NOMO-1 treated with DMSO at 0.1 percent for 48 hours (cell line): ENCODE results near the gene VMP1.
"Not testable (repeated sequence)": the region's sequence is repeated elsewhere in the genome, so short reads cannot be mapped to it uniquely, and the experiment has no call there.

Experiments
- DNase-seq: peaks from one replicate; lab custom pipeline; 2025; ENCODE audit not compliant: unreplicated experiment; lab: John Stamatoyannopoulos, UW

VMP1 gene

DNA sequence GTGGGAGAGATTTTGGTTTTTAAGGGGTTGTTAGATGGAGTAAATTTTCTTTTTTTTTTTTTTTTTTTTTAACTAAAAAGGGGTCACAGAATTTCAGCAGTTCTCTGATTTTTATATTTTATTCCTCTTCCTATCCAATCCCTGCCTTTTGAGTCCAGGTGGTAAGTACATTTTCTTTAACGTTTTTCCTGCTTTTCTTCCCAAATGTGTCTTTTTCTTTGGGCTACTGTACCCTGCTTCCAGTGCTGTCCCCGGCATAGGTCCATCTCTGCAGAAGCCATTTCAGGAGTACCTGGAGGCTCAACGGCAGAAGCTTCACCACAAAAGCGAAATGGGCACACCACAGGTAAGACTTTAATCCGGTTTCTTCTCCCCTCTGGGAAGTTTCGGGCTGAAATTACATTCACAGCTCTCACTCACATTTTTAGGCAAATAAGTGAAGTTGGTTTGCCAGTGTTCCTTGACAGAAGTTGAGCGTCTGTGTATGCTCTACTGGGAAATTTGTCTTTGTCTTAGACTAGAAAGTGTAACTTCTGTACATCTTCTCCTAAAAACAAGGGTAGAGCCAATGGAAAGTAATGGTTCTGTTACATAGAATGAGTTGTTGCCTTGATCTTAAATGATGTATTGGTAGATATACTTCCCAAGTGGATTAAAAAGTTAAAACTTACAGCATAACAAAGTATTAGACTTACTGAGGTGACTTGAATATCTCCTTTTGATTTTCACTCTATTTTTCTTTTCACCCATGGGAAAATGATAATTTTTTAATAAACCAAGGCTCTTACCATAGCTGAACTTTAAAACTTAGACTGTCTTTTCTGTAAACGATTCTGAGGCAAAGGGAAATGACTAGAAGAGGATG is 130.8 kb downstream of the VMP1 start:
- no peak for DNase-seq

DNA sequence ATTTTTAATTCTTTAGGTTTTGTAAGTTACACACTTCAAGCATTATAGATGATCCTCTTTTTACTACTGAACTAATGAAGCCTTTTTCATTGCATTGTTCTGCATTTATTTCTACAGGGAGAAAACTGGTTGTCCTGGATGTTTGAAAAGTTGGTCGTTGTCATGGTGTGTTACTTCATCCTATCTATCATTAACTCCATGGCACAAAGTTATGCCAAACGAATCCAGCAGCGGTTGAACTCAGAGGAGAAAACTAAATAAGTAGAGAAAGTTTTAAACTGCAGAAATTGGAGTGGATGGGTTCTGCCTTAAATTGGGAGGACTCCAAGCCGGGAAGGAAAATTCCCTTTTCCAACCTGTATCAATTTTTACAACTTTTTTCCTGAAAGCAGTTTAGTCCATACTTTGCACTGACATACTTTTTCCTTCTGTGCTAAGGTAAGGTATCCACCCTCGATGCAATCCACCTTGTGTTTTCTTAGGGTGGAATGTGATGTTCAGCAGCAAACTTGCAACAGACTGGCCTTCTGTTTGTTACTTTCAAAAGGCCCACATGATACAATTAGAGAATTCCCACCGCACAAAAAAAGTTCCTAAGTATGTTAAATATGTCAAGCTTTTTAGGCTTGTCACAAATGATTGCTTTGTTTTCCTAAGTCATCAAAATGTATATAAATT is 132.3 kb downstream of the VMP1 start:
- no peak for DNase-seq

DNA sequence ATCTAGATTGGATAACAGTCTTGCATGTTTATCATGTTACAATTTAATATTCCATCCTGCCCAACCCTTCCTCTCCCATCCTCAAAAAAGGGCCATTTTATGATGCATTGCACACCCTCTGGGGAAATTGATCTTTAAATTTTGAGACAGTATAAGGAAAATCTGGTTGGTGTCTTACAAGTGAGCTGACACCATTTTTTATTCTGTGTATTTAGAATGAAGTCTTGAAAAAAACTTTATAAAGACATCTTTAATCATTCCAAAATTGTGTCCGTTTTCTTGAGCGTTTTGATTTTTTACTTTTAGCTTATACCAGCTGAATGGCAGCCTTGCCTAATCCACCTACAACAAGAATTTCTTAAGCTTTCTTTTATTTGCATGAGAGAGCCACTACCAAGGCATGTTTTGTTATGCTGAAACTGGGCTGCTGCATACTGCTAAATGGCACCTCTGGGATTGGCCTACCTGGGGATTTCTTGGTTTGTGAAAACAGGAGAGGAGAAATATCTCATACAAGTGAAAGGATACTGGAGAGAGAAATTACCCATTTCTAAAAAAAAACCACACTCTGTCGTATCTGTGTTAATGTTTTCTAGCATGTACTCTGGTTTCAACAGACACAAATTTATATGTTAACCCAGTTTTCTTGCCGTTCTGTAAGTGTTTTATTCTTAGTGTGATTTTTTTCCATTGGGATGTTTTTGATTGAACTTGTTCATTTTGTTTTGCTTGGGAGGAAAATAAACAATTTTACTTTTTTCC is 133.1 kb downstream of the VMP1 start:
- DNase-seq, result no peak

DNA sequence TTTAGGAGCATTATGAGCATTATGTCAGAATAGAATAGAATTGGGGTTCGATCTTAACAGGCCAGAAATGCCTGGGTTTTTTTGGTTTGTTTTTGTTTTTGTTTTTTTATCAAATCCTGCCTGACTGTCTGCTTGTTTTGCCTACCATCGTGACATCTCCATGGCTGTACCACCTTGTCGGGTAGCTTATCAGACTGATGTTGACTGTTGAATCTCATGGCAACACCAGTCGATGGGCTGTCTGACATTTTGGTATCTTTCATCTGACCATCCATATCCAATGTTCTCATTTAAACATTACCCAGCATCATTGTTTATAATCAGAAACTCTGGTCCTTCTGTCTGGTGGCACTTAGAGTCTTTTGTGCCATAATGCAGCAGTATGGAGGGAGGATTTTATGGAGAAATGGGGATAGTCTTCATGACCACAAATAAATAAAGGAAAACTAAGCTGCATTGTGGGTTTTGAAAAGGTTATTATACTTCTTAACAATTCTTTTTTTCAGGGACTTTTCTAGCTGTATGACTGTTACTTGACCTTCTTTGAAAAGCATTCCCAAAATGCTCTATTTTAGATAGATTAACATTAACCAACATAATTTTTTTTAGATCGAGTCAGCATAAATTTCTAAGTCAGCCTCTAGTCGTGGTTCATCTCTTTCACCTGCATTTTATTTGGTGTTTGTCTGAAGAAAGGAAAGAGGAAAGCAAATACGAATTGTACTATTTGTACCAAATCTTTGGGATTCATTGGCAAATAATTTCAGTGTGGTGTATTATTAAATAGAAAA is 133.8 kb downstream of the VMP1 start:
- not testable (repeated sequence) for DNase-seq

GRCh38 chr17:59841882-59842263 is 134.4 kb downstream of the VMP1 start:
- DNase-seq, result not testable (repeated sequence)

GRCh38 chr17:59842901-59843652 is 135.6 kb downstream of the VMP1 start:
- DNase-seq, result no peak

DNA sequence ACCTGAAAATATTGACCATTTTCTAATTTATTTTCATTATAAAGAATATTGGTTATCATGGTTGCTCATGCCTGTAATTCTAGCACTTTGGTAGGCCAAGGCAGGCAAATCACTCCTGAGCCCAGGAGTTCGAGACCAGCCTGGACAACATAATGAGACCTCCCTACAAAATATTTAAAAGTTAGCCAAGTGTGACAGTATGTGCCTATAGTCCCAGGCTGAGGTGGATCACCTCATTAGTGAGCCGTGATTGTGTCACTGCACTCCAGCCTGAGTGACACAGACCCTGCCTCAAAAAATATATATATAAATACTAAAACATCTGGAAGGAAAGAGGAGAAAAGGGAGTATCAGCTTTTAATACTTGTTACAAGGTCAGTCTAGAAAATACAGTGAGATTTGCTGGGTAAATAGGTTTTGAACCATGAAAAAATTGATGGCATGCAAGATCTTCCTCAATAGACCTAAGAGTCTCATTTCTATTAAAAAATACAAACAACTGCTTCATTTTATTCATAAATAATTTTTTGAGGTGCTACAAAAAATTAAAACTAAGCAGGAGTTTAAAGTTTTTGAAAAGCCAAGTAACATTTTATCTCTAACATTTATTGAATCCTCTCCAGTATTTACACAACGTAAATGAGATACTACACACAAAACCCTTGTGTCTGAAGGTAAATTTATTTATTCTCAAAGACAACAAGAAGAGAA is 137.6 kb downstream of the VMP1 start:
- no peak for DNase-seq

GRCh38 chr17:59845595-59846393 is 138.3 kb downstream of the VMP1 start:
- no peak for DNase-seq

- DNase-seq, result peak; percentile 26
Measured at GRCh38 chr17:59846394-59847165, 139.1 kb downstream of the VMP1 start.

- DNase-seq, result no peak
Measured at GRCh38 chr17:59848385-59848668, 140.9 kb downstream of the VMP1 start.

- peak; percentile 80 for DNase-seq
Measured at GRCh38 chr17:59848778-59849177, 141.3 kb downstream of the VMP1 start.

DNA sequence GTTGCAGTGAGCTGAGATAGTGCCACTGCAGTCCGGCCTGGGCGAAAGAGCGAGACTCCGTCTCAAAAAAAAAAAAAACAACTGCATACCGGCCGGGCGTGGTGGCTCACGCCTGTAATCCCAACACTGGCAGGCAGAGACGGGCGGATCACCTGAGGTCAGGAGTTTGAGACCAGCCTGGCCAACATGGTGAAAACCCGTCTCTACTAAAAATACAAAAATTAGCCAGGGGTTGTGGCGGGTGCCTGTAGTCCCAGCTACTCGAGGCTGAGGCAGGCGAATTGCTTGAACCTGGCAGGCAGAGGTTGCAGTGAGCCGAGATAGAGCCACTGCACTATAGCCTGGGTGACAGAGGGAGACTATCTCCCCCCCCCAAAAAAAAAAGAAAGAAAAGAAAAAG is 142.9 kb downstream of the VMP1 start:
- DNase-seq, result not testable (repeated sequence)

- no peak for DNase-seq
Measured at GRCh38 chr17:59851439-59852375, 144.3 kb downstream of the VMP1 start.

- DNase-seq, result not testable (repeated sequence)
Measured at GRCh38 chr17:59852847-59853167, 145.4 kb downstream of the VMP1 start.

DNA sequence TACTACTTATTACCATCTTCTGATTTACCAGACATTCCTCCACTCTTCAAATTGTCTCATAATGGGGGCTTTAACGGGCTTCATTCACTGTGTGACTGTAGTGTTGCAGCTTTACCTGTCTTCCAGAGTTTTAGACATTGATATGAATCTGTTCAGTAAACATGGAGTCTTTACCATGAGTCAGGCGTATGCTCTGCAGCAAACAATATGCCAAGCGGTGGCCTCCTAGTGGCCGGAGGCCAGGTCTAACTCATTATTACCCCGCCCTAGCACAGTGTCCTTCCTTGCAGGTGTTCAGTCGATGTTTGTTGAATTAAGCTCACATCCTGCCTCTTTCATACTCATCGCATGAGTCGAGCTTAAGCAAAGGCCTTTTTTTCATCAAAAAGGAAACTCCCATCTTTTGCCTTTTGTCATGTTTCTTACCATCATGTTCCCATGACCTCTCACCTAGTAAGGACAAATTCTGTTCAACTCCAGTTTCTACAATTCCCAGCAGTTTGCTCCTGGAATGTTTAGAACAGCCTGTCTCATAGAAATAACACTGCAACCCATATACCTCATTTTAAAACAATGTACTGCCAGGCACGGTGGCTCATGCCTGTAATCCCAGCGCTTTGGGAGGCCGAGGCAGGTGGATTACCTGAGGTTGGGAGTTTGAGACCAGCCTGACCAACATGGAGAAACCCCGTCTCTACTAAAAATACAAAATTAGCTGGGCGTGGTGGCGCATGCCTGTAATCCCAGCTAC is 145.9 kb downstream of the VMP1 start:
- DNase-seq, result no peak

DNA sequence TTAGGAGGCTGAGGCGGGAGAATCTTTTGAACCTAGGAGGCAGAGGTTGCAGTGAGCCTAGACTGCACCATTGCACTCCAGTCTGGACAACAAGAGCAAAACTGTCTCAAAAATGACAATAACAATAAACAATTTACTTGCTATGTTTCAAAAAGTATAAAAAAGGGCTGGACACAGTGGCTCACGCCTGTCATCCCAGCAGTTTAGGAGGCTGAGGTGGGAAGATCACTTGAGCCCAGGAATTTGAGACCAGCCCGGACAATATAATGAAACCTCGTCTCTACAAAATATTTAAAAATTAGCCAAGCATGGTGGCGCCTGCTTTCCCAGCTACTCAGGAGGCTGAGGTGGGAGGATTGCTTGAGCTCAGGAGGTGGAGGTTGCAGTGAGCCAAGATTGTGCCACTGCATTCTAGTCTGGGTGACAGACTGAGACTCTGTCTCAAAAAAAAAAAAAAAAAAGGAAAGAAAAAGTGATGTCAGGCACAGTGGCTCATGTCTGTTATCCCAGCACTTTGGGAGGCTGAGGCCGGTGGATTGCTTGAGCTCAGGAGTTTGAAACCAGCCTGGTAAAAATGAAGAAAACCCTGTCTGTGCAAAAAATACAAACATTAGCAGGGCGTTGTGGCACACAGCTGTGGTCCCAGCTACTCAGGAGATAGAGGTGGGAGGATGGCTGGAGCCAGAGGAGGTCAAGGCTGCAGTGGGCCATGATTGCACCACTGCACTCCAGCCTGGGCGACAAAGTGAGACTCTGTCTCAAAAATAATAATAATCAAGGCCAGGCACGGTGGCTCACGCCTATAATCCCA is 146.7 kb downstream of the VMP1 start:
- not testable (repeated sequence) for DNase-seq
